GM23338 (cell line): ENCODE measurements around the gene EVC. TPM values are rescaled to one million over a fixed set of nuclear protein-coding genes. Genes with fewer than 3 reads are reported as not detected.

Experiments
- ATAC-seq: fragments of 200-7000 bp; cut with Tn5 transposase; 3 replicates; pipeline ENCODE4 v1.9.1; 2020
- DNase-seq: peaks from one replicate; pipeline ENCODE4 v3.0.0-alpha.2; 2015; ENCODE audit warnings: low spot score
- H2AFZ ChIP-seq: fragments of 200-600 bp; sonication (generic); 2 replicates; pipeline ENCODE4 v1.8.0; 2016; ENCODE audit warnings: antibody characterized with exemption, mild to moderate bottlenecking, moderate library complexity
- H3F3A ChIP-seq: fragments of 200-600 bp; sonication (generic); replicated peaks from 2 replicates; pipeline ENCODE4 v1.8.0; 2017; ENCODE audit warnings: antibody characterized with exemption, mixed run types, low read depth
- H3K27ac ChIP-seq: fragments of 200-600 bp; sonication (generic); 2 replicates; pipeline ENCODE4 v1.6.1; 2016; ENCODE audit warnings: low read depth
- H3K27me3 ChIP-seq: fragments of 200-600 bp; sonication (generic); 2 replicates; pipeline ENCODE4 v1.8.0; 2016; ENCODE audit warnings: mild to moderate bottlenecking, mixed run types, moderate library complexity; ENCODE audit not compliant: insufficient read depth
- H3K36me3 ChIP-seq: fragments of 200-600 bp; sonication (generic); 2 replicates; pipeline ENCODE4 v1.8.0; 2016; ENCODE audit warnings: mild to moderate bottlenecking; ENCODE audit not compliant: insufficient read depth
- H3K4me1 ChIP-seq: fragments of 200-600 bp; sonication (generic); 2 replicates; pipeline ENCODE4 v1.8.0; 2016; ENCODE audit warnings: mild to moderate bottlenecking, moderate library complexity; ENCODE audit not compliant: insufficient read depth
- H3K4me2 ChIP-seq: fragments of 200-600 bp; sonication (generic); 2 replicates; pipeline ENCODE4 v1.7.1; 2017; ENCODE audit warnings: mixed run types
- H3K4me3 ChIP-seq: fragments of 200-600 bp; sonication (generic); 2 replicates; pipeline ENCODE4 v1.6.1; 2016; ENCODE audit warnings: mixed run types
- H3K79me2 ChIP-seq: fragments of 200-600 bp; sonication (generic); replicated peaks from 2 replicates; pipeline ENCODE4 v1.8.0; 2017; ENCODE audit warnings: mild to moderate bottlenecking; ENCODE audit not compliant: insufficient read depth
- H3K9me2 ChIP-seq: fragments of 200-600 bp; sonication (generic); 2 replicates; pipeline ENCODE4 v1.8.0; 2017; ENCODE audit not compliant: insufficient read depth
- H4K20me1 ChIP-seq: fragments of 200-600 bp; sonication (generic); replicated peaks from 2 replicates; pipeline ENCODE4 v1.8.0; 2017; ENCODE audit warnings: mild to moderate bottlenecking; ENCODE audit not compliant: insufficient read depth
- H3K27ac Mint-ChIP-seq: 2 replicates; pipeline ENCODE4 v1.8.0; 2020; ENCODE audit warnings: inconsistent platforms, mild to moderate bottlenecking, moderate library complexity, mixed read lengths
- H3K27me3 Mint-ChIP-seq: 3 replicates; pipeline ENCODE4 v1.8.0; 2022; ENCODE audit warnings: low read depth, mild to moderate bottlenecking, moderate library complexity, mixed read lengths, inconsistent platforms; ENCODE audit not compliant: insufficient read depth, poor library complexity
- H3K36me3 Mint-ChIP-seq: 3 replicates; pipeline ENCODE4 v1.8.0; 2021; ENCODE audit warnings: low read depth, mild to moderate bottlenecking, inconsistent platforms, moderate library complexity, mixed read lengths
- H3K4me1 Mint-ChIP-seq: 3 replicates; pipeline ENCODE4 v1.8.0; 2020; ENCODE audit warnings: mild to moderate bottlenecking, inconsistent platforms, mixed read lengths
- H3K4me3 Mint-ChIP-seq: 3 replicates; pipeline ENCODE4 v1.8.0; 2021; ENCODE audit warnings: moderate library complexity, mild to moderate bottlenecking, inconsistent platforms, mixed read lengths
- H3K9me3 Mint-ChIP-seq: 3 replicates; pipeline ENCODE4 v1.8.0; 2020; ENCODE audit warnings: moderate library complexity, mild to moderate bottlenecking, inconsistent platforms, mixed read lengths
- CREB1 ChIP-seq: fragments of 250-450 bp; sonication (Bioruptor Pico); IDR thresholded peaks from 2 replicates; pipeline ENCODE4 v1.5.0; 2020; ENCODE audit warnings: low read depth, mild to moderate bottlenecking, moderate library complexity
- EZH2 ChIP-seq: fragments of 200-600 bp; sonication (generic); IDR thresholded peaks from one replicate; pipeline ENCODE4 v1.8.0; 2017; ENCODE audit warnings: antibody characterized with exemption, mild to moderate bottlenecking, low read depth; ENCODE audit not compliant: unreplicated experiment
- JUNB ChIP-seq: IDR thresholded peaks from one replicate; pipeline ENCODE4 v1.6.1; 2016; ENCODE audit warnings: antibody characterized with exemption; ENCODE audit not compliant: unreplicated experiment
- POLR2AphosphoS5 ChIP-seq: IDR thresholded peaks from 2 replicates; pipeline ENCODE4 v1.6.1; 2016; ENCODE audit warnings: antibody characterized with exemption, low read depth
- STAT1 ChIP-seq: IDR thresholded peaks from one replicate; pipeline ENCODE4 v1.6.1; 2016; ENCODE audit warnings: antibody characterized with exemption; ENCODE audit not compliant: unreplicated experiment
- ZNF114 ChIP-seq: fragments of 250-450 bp; sonication (Bioruptor Pico); IDR thresholded peaks from 2 replicates; pipeline ENCODE4 v1.5.0; 2020; ENCODE audit warnings: mild to moderate bottlenecking, moderate library complexity
- ZNF331 ChIP-seq: fragments of 250-450 bp; sonication (Bioruptor Pico); IDR thresholded peaks from 2 replicates; pipeline ENCODE4 v1.5.0; 2020; ENCODE audit warnings: low read depth, mild to moderate bottlenecking, moderate library complexity
- ZNF462 ChIP-seq: fragments of 250-450 bp; sonication (Bioruptor Pico); IDR thresholded peaks from 2 replicates; pipeline ENCODE4 v1.5.0; 2020; ENCODE audit warnings: mild to moderate bottlenecking, moderate library complexity
- polyA plus RNA-seq: library from polyadenylated mRNA; unstranded; fragments of >200 nt; fragmentation: Nextera tagmentation; extraction: Ambion mirVana; gene quantifications from 2 replicates; pipeline ENCODE4 v1.2.1, GENCODE V29; 2016
- total RNA-seq: library from RNA; depleted of rRNA; stranded (reverse); fragments of >200 nt; shearing (Covaris generic); gene quantifications from 2 replicates; pipeline ENCODE4 v1.2.3, GENCODE V29; 2014
- TF ChIP-seq, protein P1 (sequence below): IDR thresholded peaks from one replicate; pipeline ENCODE4 v1.6.1; 2018; ENCODE audit warnings: antibody characterized with exemption; ENCODE audit not compliant: unreplicated experiment
- TF ChIP-seq, protein P2 (sequence below): IDR thresholded peaks from 2 replicates; pipeline ENCODE4 v1.6.1; 2016; ENCODE audit warnings: antibody characterized with exemption

EVC gene
- total and polyA plus RNA-seq, 2 experiments from 2014 or later: 1.7 to 12.8 TPM

DNA sequence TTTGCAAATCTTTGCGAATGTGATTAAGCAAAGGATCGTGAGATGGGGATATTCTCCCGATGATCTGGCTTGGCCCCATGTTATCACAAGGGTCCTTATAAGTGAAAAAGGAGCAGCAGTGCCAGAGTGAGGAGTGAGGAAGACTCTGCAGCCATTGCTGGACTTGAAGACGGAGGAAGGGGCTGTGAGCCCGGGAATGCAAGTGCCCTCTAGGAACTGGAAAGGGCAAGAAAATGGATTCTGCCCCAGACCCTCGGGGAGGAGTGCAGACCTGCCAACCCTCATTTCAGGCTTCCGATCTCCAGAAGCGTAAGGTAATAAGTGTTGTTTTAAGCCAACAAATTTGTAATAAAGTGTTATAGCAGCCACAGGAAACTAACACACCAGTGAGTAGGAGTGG lies 76.3 kb downstream of the EVC start:
- Histone ChIP-seq H3K27ac (no peak overlapping the region), H3K4me1 (no peaks in the 10 kb centered on the region), H3K9me2 (no peaks in the 10 kb centered on the region), H3F3A (no peaks in the 10 kb centered on the region), H4K20me1 (no peaks in the 10 kb centered on the region), H3K36me3 (no peaks in the 10 kb centered on the region), H3K4me2 (no peak overlapping the region), H3K27me3 (no peaks in the 10 kb centered on the region), H3K4me3 (no peak overlapping the region), H2AFZ (no peak overlapping the region), H3K79me2 (no peaks in the 10 kb centered on the region)
- ATAC-seq (no peak), DNase-seq (no peak)
- Mint-ChIP-seq H3K27me3 (peaks cover 3% of the 10 kb centered on the region), H3K9me3 (no peaks in the 10 kb centered on the region), H3K4me3 (no peak overlapping the region), H3K27ac (no peak overlapping the region), H3K4me1 (peaks cover 7% of the 10 kb centered on the region; the same call in 1 of the 3 replicates), H3K36me3 (peaks cover 39% of the 10 kb centered on the region)
- TF ChIP-seq ZNF114 (no peak), JUNB (no peak), EZH2 (no peak)
- TF ChIP-seq, protein P1, sequence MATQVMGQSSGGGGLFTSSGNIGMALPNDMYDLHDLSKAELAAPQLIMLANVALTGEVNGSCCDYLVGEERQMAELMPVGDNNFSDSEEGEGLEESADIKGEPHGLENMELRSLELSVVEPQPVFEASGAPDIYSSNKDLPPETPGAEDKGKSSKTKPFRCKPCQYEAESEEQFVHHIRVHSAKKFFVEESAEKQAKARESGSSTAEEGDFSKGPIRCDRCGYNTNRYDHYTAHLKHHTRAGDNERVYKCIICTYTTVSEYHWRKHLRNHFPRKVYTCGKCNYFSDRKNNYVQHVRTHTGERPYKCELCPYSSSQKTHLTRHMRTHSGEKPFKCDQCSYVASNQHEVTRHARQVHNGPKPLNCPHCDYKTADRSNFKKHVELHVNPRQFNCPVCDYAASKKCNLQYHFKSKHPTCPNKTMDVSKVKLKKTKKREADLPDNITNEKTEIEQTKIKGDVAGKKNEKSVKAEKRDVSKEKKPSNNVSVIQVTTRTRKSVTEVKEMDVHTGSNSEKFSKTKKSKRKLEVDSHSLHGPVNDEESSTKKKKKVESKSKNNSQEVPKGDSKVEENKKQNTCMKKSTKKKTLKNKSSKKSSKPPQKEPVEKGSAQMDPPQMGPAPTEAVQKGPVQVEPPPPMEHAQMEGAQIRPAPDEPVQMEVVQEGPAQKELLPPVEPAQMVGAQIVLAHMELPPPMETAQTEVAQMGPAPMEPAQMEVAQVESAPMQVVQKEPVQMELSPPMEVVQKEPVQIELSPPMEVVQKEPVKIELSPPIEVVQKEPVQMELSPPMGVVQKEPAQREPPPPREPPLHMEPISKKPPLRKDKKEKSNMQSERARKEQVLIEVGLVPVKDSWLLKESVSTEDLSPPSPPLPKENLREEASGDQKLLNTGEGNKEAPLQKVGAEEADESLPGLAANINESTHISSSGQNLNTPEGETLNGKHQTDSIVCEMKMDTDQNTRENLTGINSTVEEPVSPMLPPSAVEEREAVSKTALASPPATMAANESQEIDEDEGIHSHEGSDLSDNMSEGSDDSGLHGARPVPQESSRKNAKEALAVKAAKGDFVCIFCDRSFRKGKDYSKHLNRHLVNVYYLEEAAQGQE: no peak

DNA sequence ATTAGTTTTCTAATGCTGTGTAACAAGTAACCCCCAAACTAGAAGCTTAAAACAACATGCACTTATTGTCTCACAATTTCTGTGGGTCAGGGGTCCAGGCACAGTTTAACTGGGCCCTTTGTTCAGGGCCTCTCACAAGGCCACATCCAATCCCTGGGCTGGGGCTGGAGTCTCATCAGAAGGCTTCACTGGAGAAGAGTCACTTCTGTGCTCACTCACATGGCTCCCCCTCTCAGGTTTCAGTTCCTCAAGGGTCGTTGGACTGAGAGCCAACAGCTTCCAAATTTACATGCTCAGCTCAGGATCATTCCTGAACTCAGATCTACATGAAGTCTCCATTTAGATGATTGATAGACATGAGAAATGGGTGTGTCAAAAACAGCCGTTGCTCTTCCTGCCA lies 77.1 kb downstream of the EVC start:
- H4K20me1 ChIP-seq: no peaks in the 10 kb centered on the region
- no peaks in the 10 kb centered on the region for H3K27me3 ChIP-seq
- no peak for ATAC-seq
- Mint-ChIP-seq H3K4me1 (peaks cover 7% of the 10 kb centered on the region; the same call in 1 of the 3 replicates), H3K27ac (no peak overlapping the region), H3K27me3 (peaks cover 3% of the 10 kb centered on the region), H3K9me3 (no peaks in the 10 kb centered on the region), H3K4me3 (no peak overlapping the region), H3K36me3 (peaks cover 34% of the 10 kb centered on the region)
- H2AFZ ChIP-seq: no peak overlapping the region
- no peak for DNase-seq
- no peak overlapping the region for H3K27ac ChIP-seq
- no peaks in the 10 kb centered on the region for H3K4me1 ChIP-seq
- H3K79me2 ChIP-seq: no peaks in the 10 kb centered on the region
- no peaks in the 10 kb centered on the region for H3K36me3 ChIP-seq
- no peaks in the 10 kb centered on the region for H3K9me2 ChIP-seq
- no peaks in the 10 kb centered on the region for H3F3A ChIP-seq
- no peak overlapping the region for H3K4me3 ChIP-seq
- no peak overlapping the region for H3K4me2 ChIP-seq
- no peak for TF ChIP-seq POLR2AphosphoS5
- no peak for TF ChIP-seq STAT1
- no peak for TF ChIP-seq ZNF331 (CRISPR knock-in tag)
- no peak for TF ChIP-seq ZNF462
- no peak for TF ChIP-seq CREB1 (CRISPR knock-in tag)
- TF ChIP-seq, protein P2, sequence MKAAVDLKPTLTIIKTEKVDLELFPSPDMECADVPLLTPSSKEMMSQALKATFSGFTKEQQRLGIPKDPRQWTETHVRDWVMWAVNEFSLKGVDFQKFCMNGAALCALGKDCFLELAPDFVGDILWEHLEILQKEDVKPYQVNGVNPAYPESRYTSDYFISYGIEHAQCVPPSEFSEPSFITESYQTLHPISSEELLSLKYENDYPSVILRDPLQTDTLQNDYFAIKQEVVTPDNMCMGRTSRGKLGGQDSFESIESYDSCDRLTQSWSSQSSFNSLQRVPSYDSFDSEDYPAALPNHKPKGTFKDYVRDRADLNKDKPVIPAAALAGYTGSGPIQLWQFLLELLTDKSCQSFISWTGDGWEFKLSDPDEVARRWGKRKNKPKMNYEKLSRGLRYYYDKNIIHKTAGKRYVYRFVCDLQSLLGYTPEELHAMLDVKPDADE: no peak
